Neuron (in vitro differentiated cells): ENCODE measurements around the gene SMYD3.

Experiments used
- H2AFZ ChIP-seq: one replicate; pipeline ENCODE4 v1.6.1; 2013; ENCODE audit warnings: low read depth, mild to moderate bottlenecking, inconsistent platforms, low read length, moderate library complexity
- H3K27me3 ChIP-seq: one replicate; pipeline ENCODE4 v1.6.1; 2013; ENCODE audit warnings: low read length; ENCODE audit not compliant: insufficient read depth
- H3K36me3 ChIP-seq: one replicate; pipeline ENCODE4 v1.6.1; 2013; ENCODE audit warnings: low read length; ENCODE audit not compliant: insufficient read depth
- H3K4me1 ChIP-seq: one replicate; pipeline ENCODE4 v1.6.1; 2013; ENCODE audit warnings: low read length; ENCODE audit not compliant: insufficient read depth
- H3K4me3 ChIP-seq: 2 replicates; pipeline ENCODE4 v1.5.1; 2013; ENCODE audit warnings: mild to moderate bottlenecking, low read length, moderate library complexity
- H3K9me3 ChIP-seq: one replicate; pipeline ENCODE4 v1.6.1; 2013; ENCODE audit warnings: low read length

The SMYD3 gene

DNA sequence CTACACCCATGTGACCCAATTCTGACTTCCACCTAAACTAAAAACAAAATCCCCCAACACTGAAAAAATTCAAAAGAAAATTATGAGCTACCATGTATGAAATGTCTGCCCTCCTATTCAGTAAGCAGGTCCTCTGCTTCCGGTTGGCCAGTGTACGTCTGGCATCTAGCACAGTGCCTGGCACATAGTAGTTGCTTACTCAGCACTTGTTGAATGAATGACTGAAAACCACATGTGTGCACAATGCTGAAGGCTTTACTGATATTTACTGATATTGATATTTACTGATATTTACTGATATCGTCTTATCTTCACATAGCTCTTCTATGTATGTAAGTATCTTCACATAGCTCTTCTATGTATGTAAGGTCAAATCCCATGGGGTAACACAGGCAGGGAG lies 642.2 kb downstream of the SMYD3 start:
- no peak overlapping the region for H2AFZ ChIP-seq
- no peak overlapping the region for H3K4me3 ChIP-seq
- H3K36me3 ChIP-seq: no peaks in the 10 kb centered on the region
- H3K4me1 ChIP-seq: no peaks in the 10 kb centered on the region
- H3K9me3 ChIP-seq: no peaks in the 10 kb centered on the region
- H3K27me3 ChIP-seq: no peaks in the 10 kb centered on the region

DNA sequence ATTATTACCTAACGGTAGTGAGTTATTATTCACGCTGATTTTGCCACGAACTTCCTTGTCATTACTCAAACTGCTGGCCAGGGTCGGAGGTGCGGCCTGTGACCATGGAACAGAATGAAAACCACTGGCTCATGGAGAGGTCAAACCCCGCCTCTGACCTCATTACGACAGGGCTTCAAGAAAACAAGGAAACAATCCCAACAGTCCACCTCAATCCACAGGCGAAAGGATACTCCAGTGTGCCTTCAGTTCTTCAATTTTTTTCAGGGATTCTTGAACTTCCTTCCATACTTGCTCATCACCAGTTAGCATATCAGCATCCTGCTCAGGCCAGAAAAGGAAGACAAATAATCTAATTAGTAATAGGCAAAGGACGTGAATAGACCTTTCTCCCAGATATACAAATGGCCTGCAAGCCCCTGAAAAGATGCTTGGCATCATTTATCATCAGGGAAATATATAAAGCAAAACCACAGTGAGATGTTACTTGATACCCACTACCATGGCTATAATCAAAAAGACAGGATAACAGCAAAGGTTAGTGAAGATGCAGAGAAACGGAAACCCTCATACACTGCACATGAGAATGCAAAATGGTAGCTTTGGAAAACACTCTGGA lies 643.4 kb downstream of the SMYD3 start:
- H3K4me1 ChIP-seq: no peaks in the 10 kb centered on the region
- no peaks in the 10 kb centered on the region for H3K27me3 ChIP-seq
- no peak overlapping the region for H3K4me3 ChIP-seq
- H3K9me3 ChIP-seq: no peaks in the 10 kb centered on the region
- H3K36me3 ChIP-seq: no peaks in the 10 kb centered on the region
- no peak overlapping the region for H2AFZ ChIP-seq

DNA sequence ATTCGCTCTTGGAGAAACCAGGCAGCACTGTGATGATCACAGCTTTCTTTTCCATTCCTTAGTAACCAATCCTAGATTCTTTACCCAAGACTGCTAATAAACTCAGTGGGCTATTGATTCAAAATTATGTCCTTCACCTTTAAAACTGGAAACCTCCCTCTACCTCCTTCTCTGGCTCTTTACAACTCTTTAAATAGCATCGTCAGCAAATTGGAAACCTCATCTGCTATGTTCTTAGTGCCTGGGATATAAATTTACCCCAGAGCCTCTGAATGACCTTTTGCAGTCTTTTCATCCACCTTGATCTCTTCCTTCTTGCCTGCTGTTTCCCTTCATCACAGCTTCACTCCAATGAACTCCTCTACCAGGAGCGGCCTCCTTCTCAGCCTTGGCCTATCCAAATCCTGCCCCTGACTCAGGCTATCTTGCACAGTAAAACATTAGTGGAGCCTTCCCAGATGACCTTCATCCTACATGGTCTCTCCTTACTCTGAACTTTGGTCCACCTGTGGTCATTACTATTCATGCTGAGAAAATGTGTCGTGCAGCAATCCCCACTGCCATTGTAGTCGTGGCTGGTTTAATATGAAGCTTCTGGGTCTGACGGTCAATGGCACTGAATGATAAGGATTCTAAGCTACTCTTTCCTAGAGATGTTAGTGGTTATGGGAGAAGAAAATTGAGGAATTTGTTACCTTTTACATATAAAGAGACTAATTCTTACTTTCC lies 644.1 kb downstream of the SMYD3 start:
- no peak overlapping the region for H2AFZ ChIP-seq
- peaks cover 2% of the 10 kb centered on the region for H3K4me1 ChIP-seq
- no peaks in the 10 kb centered on the region for H3K27me3 ChIP-seq
- no peaks in the 10 kb centered on the region for H3K36me3 ChIP-seq
- H3K9me3 ChIP-seq: no peaks in the 10 kb centered on the region
- no peak overlapping the region for H3K4me3 ChIP-seq

DNA sequence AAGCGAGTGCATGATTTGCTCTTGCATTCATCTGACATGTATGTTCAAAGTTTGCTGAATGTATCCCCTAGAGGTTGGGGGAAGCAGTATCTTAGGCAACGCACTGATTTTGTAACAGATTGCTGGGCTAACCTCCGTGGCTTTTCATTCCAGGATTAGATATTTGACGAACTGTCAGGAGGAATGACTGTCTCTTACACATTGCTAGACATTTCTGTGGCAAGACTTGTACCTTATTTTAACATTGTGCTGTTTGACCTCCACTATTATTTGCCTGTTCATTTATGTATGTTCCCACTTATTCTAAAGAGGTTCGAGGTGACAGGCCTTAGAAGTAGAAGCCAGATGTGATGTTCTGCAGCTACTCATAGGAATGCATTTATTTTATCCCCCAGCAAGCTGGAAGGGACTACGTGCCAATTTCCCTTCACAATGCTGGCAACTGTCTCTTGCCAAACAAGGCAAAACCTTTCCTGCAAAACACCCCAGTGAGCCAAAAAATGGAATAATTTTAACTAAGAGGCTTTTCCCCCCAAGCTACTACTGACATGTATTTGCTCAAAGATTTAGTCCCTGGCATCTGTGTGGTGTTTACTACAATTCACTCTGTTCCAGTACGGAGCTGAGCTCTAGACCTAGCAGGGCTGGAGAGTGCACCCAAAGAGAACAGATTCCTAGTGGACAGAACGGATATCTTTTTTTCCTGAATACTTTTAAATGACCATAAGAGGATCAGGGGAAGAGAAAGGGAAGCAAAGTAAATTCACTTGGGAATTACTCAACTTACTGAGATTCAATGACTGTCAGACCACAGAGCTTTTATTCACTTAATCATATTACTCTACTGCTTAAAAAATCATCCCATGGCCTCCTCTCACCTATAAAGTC lies 646.2 kb downstream of the SMYD3 start:
- Histone ChIP-seq H3K4me1 (peaks cover 2% of the 10 kb centered on the region), H3K4me3 (no peak overlapping the region), H3K9me3 (no peaks in the 10 kb centered on the region), H2AFZ (no peak overlapping the region), H3K36me3 (no peaks in the 10 kb centered on the region), H3K27me3 (no peaks in the 10 kb centered on the region)

DNA sequence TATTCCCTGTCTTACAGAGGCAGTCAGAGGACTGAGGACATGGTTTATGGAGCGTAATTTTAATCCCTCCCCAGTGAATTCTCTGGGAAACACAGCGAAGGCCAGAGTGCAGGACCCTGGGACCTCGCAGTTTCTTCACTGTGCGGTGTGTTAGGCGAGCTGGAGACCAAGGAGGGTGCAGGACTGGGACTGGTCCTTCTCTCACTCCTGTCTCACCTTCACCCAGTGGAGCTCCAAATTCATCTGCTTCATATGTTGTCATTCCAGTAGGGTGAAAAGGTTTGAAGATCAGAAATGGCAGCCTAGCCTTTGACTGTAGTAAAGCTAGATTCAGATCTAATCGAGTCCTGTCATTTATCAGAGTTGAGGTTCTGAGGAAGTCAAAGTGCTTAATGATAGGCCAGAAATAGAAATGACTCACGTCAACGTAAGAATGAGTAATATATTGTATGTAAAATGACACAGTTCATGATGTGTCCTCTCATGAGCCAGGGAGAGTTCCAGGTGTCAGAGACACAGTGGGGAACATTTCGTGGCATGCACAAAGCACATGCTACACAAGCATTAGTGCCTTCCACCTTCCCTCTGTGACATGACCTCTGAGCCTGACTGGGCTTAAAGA lies 647.5 kb downstream of the SMYD3 start:
- peaks cover 2% of the 10 kb centered on the region for H3K4me1 ChIP-seq
- H3K9me3 ChIP-seq: no peaks in the 10 kb centered on the region
- H3K4me3 ChIP-seq: no peak overlapping the region
- H3K36me3 ChIP-seq: no peaks in the 10 kb centered on the region
- H2AFZ ChIP-seq: no peak overlapping the region
- no peaks in the 10 kb centered on the region for H3K27me3 ChIP-seq

DNA sequence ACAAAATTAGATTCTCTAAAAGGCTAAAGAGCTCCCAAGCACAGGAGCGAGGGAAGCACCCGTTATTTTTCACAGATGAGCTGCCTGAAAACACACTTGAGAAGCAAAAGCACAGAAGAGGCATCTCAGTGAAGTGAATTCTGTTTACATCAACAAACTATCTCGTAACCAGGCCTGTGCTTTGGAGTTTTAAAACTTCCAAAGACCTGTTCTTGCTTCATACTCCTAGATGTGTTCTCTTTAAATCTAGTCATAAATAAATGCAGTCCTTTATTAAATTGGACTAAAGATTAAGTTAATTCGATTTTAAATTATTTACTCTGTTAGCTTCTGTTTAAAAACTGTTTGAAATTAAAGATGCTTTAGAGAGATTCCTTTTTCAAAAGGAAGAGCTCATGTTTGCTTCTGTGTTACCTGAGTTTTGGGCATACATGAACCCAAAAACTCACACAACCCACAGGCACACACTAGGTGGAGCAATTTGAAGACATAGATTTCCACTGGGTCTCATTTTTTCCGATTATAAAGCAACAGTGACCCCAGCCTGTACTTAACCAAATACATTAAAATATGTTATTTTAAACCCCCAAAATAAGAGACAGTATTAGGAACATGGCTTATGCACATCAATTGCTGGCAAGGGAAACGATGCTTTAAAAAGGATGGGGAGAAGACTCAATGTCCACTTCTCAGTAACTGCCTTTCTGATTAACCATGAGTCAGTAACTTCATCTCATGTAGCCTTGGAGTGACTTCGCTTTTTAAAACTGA lies 648.2 kb downstream of the SMYD3 start:
- Histone ChIP-seq H3K4me3 (no peak overlapping the region), H3K27me3 (no peaks in the 10 kb centered on the region), H2AFZ (no peak overlapping the region), H3K9me3 (no peaks in the 10 kb centered on the region), H3K4me1 (peaks cover 2% of the 10 kb centered on the region), H3K36me3 (no peaks in the 10 kb centered on the region)

DNA sequence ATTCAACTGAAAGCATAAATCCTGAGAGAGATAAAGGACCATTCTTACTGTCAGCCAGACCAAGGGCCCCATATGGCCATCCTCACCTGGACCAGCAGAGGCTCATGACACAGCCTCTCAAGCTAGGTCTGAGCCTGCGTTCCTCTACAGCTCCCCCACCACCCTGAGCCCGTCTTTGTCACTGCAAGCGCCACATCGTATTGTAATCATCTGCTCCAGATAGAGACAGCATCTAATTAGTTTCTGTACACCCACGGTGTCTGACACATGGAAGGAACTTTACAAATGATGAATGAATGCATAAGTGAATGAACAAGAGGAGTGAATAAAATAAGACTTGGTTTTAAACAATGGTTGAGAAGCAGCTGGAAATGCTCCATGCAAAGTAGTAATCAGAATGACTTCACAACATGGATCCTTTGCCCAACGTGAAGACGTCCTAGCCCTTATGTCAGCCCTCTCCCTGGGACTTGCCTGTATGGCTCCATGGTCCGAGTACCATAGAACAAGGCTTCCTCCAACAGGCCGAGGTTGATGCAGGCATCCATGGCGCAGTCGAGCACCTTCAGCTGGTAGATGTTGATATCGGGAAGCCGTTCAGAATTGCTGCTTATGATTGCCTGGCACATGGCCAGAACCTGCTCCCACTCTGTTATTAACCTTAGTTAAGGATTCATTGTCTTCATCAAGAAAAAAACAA lies 648.9 kb downstream of the SMYD3 start:
- no peaks in the 10 kb centered on the region for H3K27me3 ChIP-seq
- no peaks in the 10 kb centered on the region for H3K36me3 ChIP-seq
- H3K4me3 ChIP-seq: no peak overlapping the region
- H3K9me3 ChIP-seq: no peaks in the 10 kb centered on the region
- peaks cover 2% of the 10 kb centered on the region for H3K4me1 ChIP-seq
- H2AFZ ChIP-seq: no peak overlapping the region

DNA sequence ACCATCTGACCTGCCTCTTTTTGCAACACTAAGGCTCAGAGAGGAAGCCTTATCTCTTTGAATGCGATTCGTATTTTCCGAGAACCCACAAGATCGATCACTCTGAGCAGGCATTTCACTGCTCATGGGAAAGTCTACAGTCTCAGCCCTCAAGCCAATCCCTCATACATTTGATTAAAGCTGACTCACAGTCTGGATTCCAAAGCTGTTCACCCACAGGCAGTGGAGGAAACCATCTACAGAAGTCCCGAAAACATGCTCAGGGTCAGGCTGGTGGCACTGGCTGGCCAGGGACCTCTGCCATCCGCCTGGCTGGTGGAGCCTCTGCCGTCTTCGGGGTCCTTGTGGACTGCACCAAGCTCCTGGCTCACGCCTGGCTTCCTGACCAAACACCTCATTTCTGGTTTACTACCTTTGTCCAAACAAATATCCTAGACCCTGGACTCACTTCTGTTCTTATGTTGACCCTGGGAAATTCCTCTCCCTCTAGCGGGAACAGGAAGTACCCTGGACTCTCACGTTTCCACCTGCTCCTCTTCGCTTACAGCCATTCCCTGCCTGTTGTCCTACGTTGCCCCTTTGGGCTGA lies 650.0 kb downstream of the SMYD3 start:
- no peaks in the 10 kb centered on the region for H3K27me3 ChIP-seq
- H3K9me3 ChIP-seq: no peaks in the 10 kb centered on the region
- no peaks in the 10 kb centered on the region for H3K36me3 ChIP-seq

DNA sequence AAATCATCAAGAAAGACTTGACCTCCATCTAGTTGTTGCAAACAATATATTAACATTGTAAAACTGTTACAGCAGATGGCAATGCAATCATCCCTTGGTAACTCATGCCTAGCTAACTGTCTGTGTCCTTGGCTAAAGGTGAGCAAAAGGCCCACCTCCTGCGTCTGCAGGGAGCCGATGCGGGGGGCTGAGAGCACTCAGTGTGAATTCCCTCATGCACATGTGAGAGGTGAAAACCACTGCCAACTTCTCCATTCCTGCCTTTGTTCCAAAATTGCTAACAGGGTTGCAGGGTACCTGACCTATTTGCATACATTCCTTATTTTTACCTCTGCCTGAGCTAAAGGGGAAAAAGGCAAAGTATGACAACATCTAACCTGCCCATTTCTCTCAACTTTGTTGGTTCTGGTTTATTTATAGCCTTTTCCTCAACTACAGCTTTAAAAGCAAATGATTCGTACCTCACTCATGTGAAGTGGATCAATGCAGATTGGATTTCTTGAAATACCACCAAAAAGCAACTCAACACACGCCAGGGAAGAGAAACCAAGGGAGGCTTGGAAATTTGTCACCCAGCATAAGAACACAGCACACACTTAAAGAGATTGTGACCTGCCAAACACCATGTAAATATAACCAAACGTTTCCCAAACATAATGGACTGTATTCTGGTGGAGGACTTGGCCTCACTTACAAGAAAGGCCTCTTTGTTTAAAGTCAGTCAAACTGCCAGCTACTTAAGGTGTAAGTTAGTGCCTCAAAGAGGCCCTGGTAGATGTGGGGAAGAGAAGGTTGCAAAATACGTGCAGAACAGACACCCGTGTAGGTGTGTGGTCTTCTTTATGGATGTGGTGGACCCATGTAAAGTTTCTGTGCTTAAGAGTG lies 651.0 kb downstream of the SMYD3 start:
- Histone ChIP-seq H3K9me3 (no peaks in the 10 kb centered on the region), H3K4me3 (no peak overlapping the region), H2AFZ (no peak overlapping the region), H3K36me3 (no peaks in the 10 kb centered on the region), H3K27me3 (no peaks in the 10 kb centered on the region), H3K4me1 (peaks cover 2% of the 10 kb centered on the region)

More for the DNA sequence above, 650.0 kb downstream of the SMYD3 start:
- no peak overlapping the region for H2AFZ ChIP-seq
- H3K4me3 ChIP-seq: no peak overlapping the region
- H3K4me1 ChIP-seq: peaks cover 2% of the 10 kb centered on the region

DNA sequence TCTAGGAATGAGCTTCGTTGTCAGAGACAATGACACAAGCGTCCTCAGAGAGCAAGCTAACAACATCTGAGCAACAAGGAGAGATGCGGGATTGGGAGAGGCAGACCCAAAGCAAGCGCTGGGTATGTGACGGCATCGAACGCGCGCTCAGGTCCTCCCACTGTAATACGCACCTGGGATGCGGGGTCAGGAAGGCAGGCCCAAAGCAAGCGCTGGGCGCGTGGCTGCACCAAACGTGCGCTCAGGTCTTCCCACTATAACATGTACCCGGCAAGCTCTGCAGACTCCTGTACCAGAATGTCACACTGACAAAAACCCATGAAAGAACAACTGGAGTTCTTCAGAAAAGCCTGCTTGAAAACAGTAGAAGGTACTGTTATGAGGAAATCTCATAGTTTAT lies 653.8 kb downstream of the SMYD3 start:
- Histone ChIP-seq H3K4me3 (no peak overlapping the region), H3K36me3 (no peaks in the 10 kb centered on the region), H2AFZ (no peak overlapping the region)

DNA sequence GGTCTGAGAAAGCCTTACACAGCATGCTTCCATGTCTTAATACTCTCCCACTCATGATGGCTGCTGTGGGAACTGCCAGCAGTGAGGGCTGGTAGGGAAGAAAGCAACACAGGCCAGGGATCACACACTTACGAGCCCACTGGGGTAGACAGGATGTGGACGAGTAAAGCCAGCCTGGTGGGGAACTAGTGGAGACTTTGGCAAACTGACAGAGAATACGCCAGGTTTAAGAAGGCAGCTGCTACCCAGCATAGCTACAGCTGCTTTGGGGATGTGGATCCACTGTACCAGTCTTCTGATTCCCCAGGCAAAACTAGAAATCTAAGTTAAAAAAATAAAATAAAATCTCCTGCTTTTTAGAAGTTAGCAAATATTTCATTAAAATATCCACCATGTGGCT lies 664.0 kb downstream of the SMYD3 start:
- Histone ChIP-seq H3K9me3 (no peaks in the 10 kb centered on the region), H3K4me3 (no peak overlapping the region), H3K4me1 (no peaks in the 10 kb centered on the region), H3K36me3 (no peaks in the 10 kb centered on the region), H2AFZ (no peak overlapping the region), H3K27me3 (no peaks in the 10 kb centered on the region)

More for the DNA sequence above, 653.8 kb downstream of the SMYD3 start:
- Histone ChIP-seq H3K4me1 (peaks cover 1% of the 10 kb centered on the region), H3K27me3 (no peaks in the 10 kb centered on the region), H3K9me3 (no peaks in the 10 kb centered on the region)
